Heart right ventricle (tissue), 16 donors: ENCODE data around the gene DNAJB4. TPM values are rescaled to one million over a fixed set of nuclear protein-coding genes. Genes with fewer than 3 reads are reported as not detected.
"Not testable (repeated sequence)": the region's sequence is repeated elsewhere in the genome, so short reads cannot be mapped to it uniquely, and the experiment has no call there.

Experiments used
- ATAC-seq, 8 donors: fragments of 200-7000 bp; cut with Tn5 transposase; one replicate each; pipeline ENCODE4 v1.9.1; 2020; ENCODE audit warnings: mild to moderate bottlenecking in 8 of 8, moderate library complexity in 8 of 8, moderate number of reproducible peaks in 1 of 8
- DNase-seq, 2 donors: peaks; one replicate each; pipeline ENCODE4 v3.0.0-alpha.2; 2020
- H3K27ac ChIP-seq, 10 donors: fragments of 200-600 bp; sonication (generic) in 2 of 10; one replicate each; pipeline versions ENCODE4 v1.5.0 to v1.8.0; 2020 to 2022; ENCODE audit warnings: mild to moderate bottlenecking in 3 of 10
- H3K27me3 ChIP-seq, 7 donors: fragments of 200-600 bp; one replicate each; pipeline ENCODE4 v1.8.0; 2021 to 2022; ENCODE audit warnings: mild to moderate bottlenecking in 2 of 7
- H3K36me3 ChIP-seq, 9 donors: fragments of 200-600 bp; sonication (generic) in 1 of 9; one replicate each; pipeline versions ENCODE4 v1.5.0 to v1.8.0; 2020 to 2022; ENCODE audit warnings: mild to moderate bottlenecking in 2 of 9
- H3K4me1 ChIP-seq, 9 donors: fragments of 200-600 bp; sonication (generic) in 1 of 9; one replicate each; pipeline versions ENCODE4 v1.5.0 to v1.8.0; 2020 to 2022; ENCODE audit warnings: mild to moderate bottlenecking in 4 of 9
- H3K4me3 ChIP-seq, 10 donors: fragments of 200-600 bp; sonication (generic) in 2 of 10; one replicate each; pipeline versions ENCODE4 v1.5.0 to v1.8.0; 2020 to 2022; ENCODE audit warnings: mild to moderate bottlenecking in 7 of 10, moderate library complexity in 2 of 10
- H3K9me3 ChIP-seq, 11 donors: fragments of 200-600 bp in 10 of 11; sonication (generic) in 2 of 11; one replicate each; pipeline versions ENCODE4 v1.5.0 to v1.8.0; 2013 to 2022; ENCODE audit warnings: mild to moderate bottlenecking in 2 of 11, control low read depth in 1 of 11, moderate library complexity in 1 of 11
- CTCF ChIP-seq, 9 donors: fragments of 200-600 bp; sonication (generic) in 2 of 9; IDR thresholded peaks; one replicate each; pipeline versions ENCODE4 v1.5.0 to v1.8.0; 2021 to 2022; ENCODE audit warnings: antibody characterized with exemption in 9 of 9, mild to moderate bottlenecking in 5 of 9, moderate library complexity in 1 of 9
- WGBS, 2 donors: extraction: QIAGEN DNeasy Blood & Tissue Kit; methylation state at CpG; one replicate each; pipeline ENCODE4 v1.1.7; 2013; ENCODE audit warnings: inconsistent platforms in 1 of 2; 5-methylcytosine and 5-hydroxymethylcytosine counted together
- intact Hi-C, 10 donors: fragments of 100-400 bp; cut with DNase I; formaldehyde crosslinking; loops; one replicate each; pipeline versions ENCODE4 v1.11.1 to v1.14.2; 2022
- polyA plus RNA-seq, 2 donors: library from polyadenylated mRNA; stranded (reverse); fragments of 200-250 nt; gene quantifications; one replicate each; pipeline ENCODE4 v1.2.3, GENCODE V29; 2013
- total RNA-seq, 10 donors: library from RNA; stranded (reverse); fragmentation: NEBNext Ultra II Directional in 3 of 10; extraction: Animal tissue kit (Norgen Biotek cat#: 25700) in 3 of 10; gene quantifications; one replicate each; pipeline versions ENCODE4 v1.2.1 to v1.2.4, GENCODE V29; 2021 to 2023
- donor health status: Arrhythmogenic right ventricular cardiomyopathy.
- donor health status: ischemic (EF 13 %, LVEDD 7.1; RV severe dilation, severe dysfunction).
- donor health status: healthy with polysubstance abuse.
- donor health status: DM: no; HTN: yes; CAD: no.
- donor health status: DM: no; HTN: no; CAD: no.
- donor health status: ischemic (EF 25% LVEDD 6.9; RV normal size, moderate dysfunction).
- donor health status: ischemic (EF 25% LVEDD 5.7; RV mildly dilated, moderate dysfunction).
- donor health status: healthy.
- donor health status: DM: yes; HTN: yes; CAD: no.
- donor health status: Ischemic cardiomyopathy.
- donor health status: ischemic (EF 35%, LVEDD 5.7; RV mildly dilated, moderate dysfunction).
- donor health status: nonischemic (EF 11% LVEDD 7.7; RV severe dilation, severe dysfunction).
- donor health status: DM: yes; HTN: yes; CAD: no.
- donor health status: PGD.
- donor health status: ischemic (EF 29% LVEDD 5.4; RV normal size, mild dysfunction).
- donor health status: nonischemic (EF 23%, LVEDD 6.1; RV moderate dilation, normal function).

DNAJB4 gene
- total and polyA plus RNA-seq, 12 donors, result 38.5 to 178 (median 120) TPM

- intact Hi-C loops, result no loop called here
- H3K4me3 ChIP-seq, result no peak overlapping the region
- ATAC-seq, result no peak
- TF ChIP-seq CTCF (IDR thresholded peaks at IDR 0.05), result peak in 1 of 9 donors; percentile 15
- H3K9me3 ChIP-seq, result peaks cover 0 to under 1% (median 0%) of the 10 kb centered on the region in 11 donors
- no peaks in the 10 kb centered on the region for H3K36me3 ChIP-seq
- H3K27me3 ChIP-seq, result no peaks in the 10 kb centered on the region
- no peak for DNase-seq
- H3K4me1 ChIP-seq, result peaks cover 0 to 23% (median 11%) of the 10 kb centered on the region in 9 donors
- peak overlapping the region in 2 of 10 donors; percentile 36 to 47 for H3K27ac ChIP-seq
- WGBS, 2 donors, result 89 to 92% methylated on average over 4 of the region's 4 CpGs
Measured at GRCh38 chr1:78060857-78061563, 56.3 kb downstream of the DNAJB4 start.

- WGBS, 2 donors, result 49 to 59% methylated on average over 2 of the region's 2 CpGs
- no peak for DNase-seq
- H3K9me3 ChIP-seq, result peaks cover 0 to 4% (median 0%) of the 10 kb centered on the region in 11 donors
- peak overlapping the region in 5 of 10 donors; percentile 11 to 47 (median 33) for H3K27ac ChIP-seq
- H3K4me1 ChIP-seq, result peaks cover 0 to 19% (median 11%) of the 10 kb centered on the region in 9 donors
- H3K27me3 ChIP-seq, result no peaks in the 10 kb centered on the region
- ATAC-seq, result peak in 6 of 8 donors; percentile 33 to 70 (median 47)
- no peaks in the 10 kb centered on the region for H3K36me3 ChIP-seq
- TF ChIP-seq CTCF (IDR thresholded peaks at IDR 0.05), result no peak
- intact Hi-C loops, result no loop called here
- H3K4me3 ChIP-seq, result no peak overlapping the region
Measured at GRCh38 chr1:78061825-78062523, 57.2 kb downstream of the DNAJB4 start.

- H3K36me3 ChIP-seq, H3K9me3 ChIP-seq, ATAC-seq, H3K27me3 ChIP-seq, H3K4me3 ChIP-seq, DNase-seq, intact Hi-C loops, H3K27ac ChIP-seq: not testable (repeated sequence)
- WGBS, 2 donors, result 90 to 96% methylated on average over 2 of the region's 2 CpGs
- H3K4me1 ChIP-seq, result peaks cover 0 to 38% (median 15%) of the 10 kb centered on the region in 9 donors
Measured at GRCh38 chr1:78064886-78065285, 60.1 kb downstream of the DNAJB4 start.

Other genes starting within 250 kb of the DNAJB4 start
- gene USP33, start 245.1 kb upstream of the DNAJB4 start, total RNA-seq, result 10 to 100 TPM; 22.6 to 34.5 (median 28.1) TPM
- 10 to 100 TPM; 15.1 to 28.1 TPM for gene USP33, start 245.1 kb upstream of the DNAJB4 start, polyA plus RNA-seq
- gene MIGA1, start 225.3 kb upstream of the DNAJB4 start, total RNA-seq, result 10 to 100 TPM in 9 of 10 donors, 1 to 10 TPM in 1; 9.9 to 14.8 (median 12.4) TPM
- 1 to 10 TPM; 2.4 to 2.7 TPM for gene MIGA1, start 225.3 kb upstream of the DNAJB4 start, polyA plus RNA-seq
- gene NEXN, start 116.3 kb upstream of the DNAJB4 start, total RNA-seq, result 100 to 1,000 TPM; 248 to 479 (median 396) TPM
- 1,000 to 10,000 TPM in 1 of 2 donors, 100 to 1,000 TPM in 1; 277 to 1,016 TPM for gene NEXN, start 116.3 kb upstream of the DNAJB4 start, polyA plus RNA-seq
- gene FUBP1, start 25.9 kb upstream of the DNAJB4 start, total RNA-seq, result 10 to 100 TPM; 54.1 to 77.6 (median 72.1) TPM
- 10 to 100 TPM; 27.8 to 36.4 TPM for gene FUBP1, start 25.9 kb upstream of the DNAJB4 start, polyA plus RNA-seq
- 1 to 10 TPM; 1.3 to 7.4 (median 3.7) TPM for gene GIPC2, start 41.0 kb downstream of the DNAJB4 start, total RNA-seq
- gene GIPC2, start 41.0 kb downstream of the DNAJB4 start, polyA plus RNA-seq, result 1 to 10 TPM; 1.8 to 2.9 TPM